ENCODE results near the gene GTPBP1. TPM values are rescaled to one million over a fixed set of nuclear protein-coding genes. Genes with fewer than 3 reads are reported as not detected.
A peak's percentile ranks its signal among the peaks of the same experiment; 100 is the strongest.

Gene GTPBP1
- polyA plus RNA-seq, 3 donors, result 6.7 to 41.4 (median 12.7) TPM

DNA sequence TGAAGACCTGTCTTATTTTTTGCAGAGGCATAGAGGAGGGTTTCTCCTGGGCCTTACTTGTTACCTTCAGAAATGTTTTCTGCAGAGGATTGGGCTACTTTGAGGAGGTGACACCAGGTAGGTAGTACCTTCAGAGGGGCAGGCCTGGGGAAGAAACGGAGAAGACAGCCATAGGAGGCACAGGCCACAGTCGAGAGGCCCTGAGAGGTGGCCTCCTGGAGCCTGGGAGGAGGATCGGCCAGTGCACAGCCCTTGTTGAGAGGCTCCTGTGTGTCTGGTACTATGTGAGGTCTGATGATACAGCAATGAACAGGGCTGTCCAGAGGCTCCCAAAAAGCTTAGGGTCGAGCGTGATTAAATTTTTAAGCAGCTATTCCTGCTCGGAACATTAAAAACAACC is 11.5 kb downstream of the GTPBP1 start:
- H4K20me1 ChIP-seq (ENCODE audit: insufficient read depth, low read length), result peaks cover 80% of the 10 kb centered on the region
- Mint-ChIP-seq H3K36me3 (peaks cover 61 to 89% of the 10 kb centered on the region in 2 donors), H3K27ac (peak overlapping the region in 2 of 7 donors; percentile 14 to 27), H3K9me3 (peaks cover 0 to 2% (median 0%) of the 10 kb centered on the region in 7 donors), H3K4me3 (no peak overlapping the region), H3K4me1 (peaks cover 28% of the 10 kb centered on the region), H3K27me3 (ENCODE audit: low read depth in 3 of 3) (no peaks in the 10 kb centered on the region)
- no peak for DNase-seq
- intact Hi-C loops (cut with micrococcal nuclease), result no loop called here
- H3K4me3 ChIP-seq (replicated peaks in 1 of 3; ENCODE audit: low read depth in 2 of 3, low read length in 3 of 3), result no peak overlapping the region
- no peaks in the 10 kb centered on the region for H3K9me3 ChIP-seq (replicated peaks in 1 of 2; ENCODE audit: control insufficient read depth in 1 of 2, insufficient read depth in 1 of 2, low read length in 2 of 2)
- no peaks in the 10 kb centered on the region for H3K27me3 ChIP-seq (ENCODE audit: control insufficient read depth in 2 of 2, insufficient read depth in 2 of 2, low read length in 2 of 2)
- no peak overlapping the region for H3K9ac ChIP-seq (ENCODE audit: insufficient read depth, low read length, poor library complexity, severe bottlenecking)
- peaks cover 45% of the 10 kb centered on the region for H3K79me2 ChIP-seq (ENCODE audit: insufficient read depth, low read length)
- TF ChIP-seq, protein P1, sequence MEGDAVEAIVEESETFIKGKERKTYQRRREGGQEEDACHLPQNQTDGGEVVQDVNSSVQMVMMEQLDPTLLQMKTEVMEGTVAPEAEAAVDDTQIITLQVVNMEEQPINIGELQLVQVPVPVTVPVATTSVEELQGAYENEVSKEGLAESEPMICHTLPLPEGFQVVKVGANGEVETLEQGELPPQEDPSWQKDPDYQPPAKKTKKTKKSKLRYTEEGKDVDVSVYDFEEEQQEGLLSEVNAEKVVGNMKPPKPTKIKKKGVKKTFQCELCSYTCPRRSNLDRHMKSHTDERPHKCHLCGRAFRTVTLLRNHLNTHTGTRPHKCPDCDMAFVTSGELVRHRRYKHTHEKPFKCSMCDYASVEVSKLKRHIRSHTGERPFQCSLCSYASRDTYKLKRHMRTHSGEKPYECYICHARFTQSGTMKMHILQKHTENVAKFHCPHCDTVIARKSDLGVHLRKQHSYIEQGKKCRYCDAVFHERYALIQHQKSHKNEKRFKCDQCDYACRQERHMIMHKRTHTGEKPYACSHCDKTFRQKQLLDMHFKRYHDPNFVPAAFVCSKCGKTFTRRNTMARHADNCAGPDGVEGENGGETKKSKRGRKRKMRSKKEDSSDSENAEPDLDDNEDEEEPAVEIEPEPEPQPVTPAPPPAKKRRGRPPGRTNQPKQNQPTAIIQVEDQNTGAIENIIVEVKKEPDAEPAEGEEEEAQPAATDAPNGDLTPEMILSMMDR (IDR thresholded peaks at IDR 0.05), result no peak
- H3K4me2 ChIP-seq (replicated peaks; ENCODE audit: extremely low read depth, low read length, poor library complexity, severe bottlenecking), result no peak overlapping the region
- WGBS (ENCODE audit: insufficient coverage), result 100% methylated on average over 2 of the region's 6 CpGs
- H3K27ac ChIP-seq (ENCODE audit: low read depth in 1 of 2, low read length in 2 of 2), result no peak overlapping the region
- H2AFZ ChIP-seq (ENCODE audit: insufficient read depth, low read depth, low read length, poor library complexity, severe bottlenecking), result no peak overlapping the region
- peaks cover 0 to 10% of the 10 kb centered on the region in 2 donors for H3K4me1 ChIP-seq (ENCODE audit: control insufficient read depth in 1 of 2, insufficient read depth in 2 of 2, low read length in 2 of 2)
- H3K36me3 ChIP-seq (replicated peaks in 1 of 2; ENCODE audit: control insufficient read depth in 1 of 2, insufficient read depth in 2 of 2, low read length in 2 of 2), result peaks cover 51 to 79% of the 10 kb centered on the region in 2 donors

DNA sequence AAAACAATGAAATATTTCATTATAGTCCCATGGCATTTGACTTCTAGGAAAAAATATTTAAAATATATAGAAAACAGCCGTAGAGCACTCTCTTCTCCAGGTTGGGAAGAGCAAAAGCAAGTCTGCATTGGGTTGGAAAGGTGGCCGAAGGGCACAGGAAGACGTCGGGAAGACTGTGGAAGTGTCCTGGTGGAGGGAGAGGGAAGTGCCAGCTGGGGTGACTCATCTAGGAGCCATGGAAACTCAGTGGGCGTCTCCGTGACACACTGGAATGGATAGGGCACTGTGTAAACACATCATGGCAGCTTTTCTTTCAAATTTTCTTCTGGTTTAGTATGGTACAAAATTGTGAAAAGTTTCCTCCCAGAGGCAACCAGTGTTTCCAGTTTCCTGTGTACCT is 12.7 kb downstream of the GTPBP1 start:
- peaks cover 0 to under 1% of the 10 kb centered on the region in 2 donors for H3K4me1 ChIP-seq (ENCODE audit: control insufficient read depth in 1 of 2, insufficient read depth in 2 of 2, low read length in 2 of 2)
- H3K4me1 Mint-ChIP-seq, result peaks cover 16% of the 10 kb centered on the region
- intact Hi-C loops (cut with micrococcal nuclease), result no loop called here
- H3K36me3 Mint-ChIP-seq, result peaks cover 61 to 89% of the 10 kb centered on the region in 2 donors
- no peak overlapping the region for H3K9ac ChIP-seq (ENCODE audit: insufficient read depth, low read length, poor library complexity, severe bottlenecking)
- peaks cover 70% of the 10 kb centered on the region for H4K20me1 ChIP-seq (ENCODE audit: insufficient read depth, low read length)
- no peak overlapping the region for H3K27ac ChIP-seq (ENCODE audit: low read depth in 1 of 2, low read length in 2 of 2)
- TF ChIP-seq, protein P1 (IDR thresholded peaks at IDR 0.05), result peak; percentile 16
- H3K27me3 ChIP-seq (ENCODE audit: control insufficient read depth in 2 of 2, insufficient read depth in 2 of 2, low read length in 2 of 2), result no peaks in the 10 kb centered on the region
- no peak overlapping the region for H3K4me3 ChIP-seq (replicated peaks in 1 of 3; ENCODE audit: low read depth in 2 of 3, low read length in 3 of 3)
- peaks cover 0 to 2% (median 0%) of the 10 kb centered on the region in 7 donors for H3K9me3 Mint-ChIP-seq
- H3K79me2 ChIP-seq (ENCODE audit: insufficient read depth, low read length), result peaks cover 34% of the 10 kb centered on the region
- no peaks in the 10 kb centered on the region for H3K9me3 ChIP-seq (replicated peaks in 1 of 2; ENCODE audit: control insufficient read depth in 1 of 2, insufficient read depth in 1 of 2, low read length in 2 of 2)
- peak overlapping the region in 2 of 7 donors; percentile 6 to 44 for H3K27ac Mint-ChIP-seq
- H3K36me3 ChIP-seq (replicated peaks in 1 of 2; ENCODE audit: control insufficient read depth in 1 of 2, insufficient read depth in 2 of 2, low read length in 2 of 2), result peaks cover 63 to 85% of the 10 kb centered on the region in 2 donors
- H3K4me2 ChIP-seq (replicated peaks; ENCODE audit: extremely low read depth, low read length, poor library complexity, severe bottlenecking), result no peak overlapping the region
- no peak overlapping the region for H2AFZ ChIP-seq (ENCODE audit: insufficient read depth, low read depth, low read length, poor library complexity, severe bottlenecking)
- no peak overlapping the region for H3K4me3 Mint-ChIP-seq
- DNase-seq, result peak in 2 of 3 donors; percentile 16 to 39
- 86% methylated on average over 5 of the region's 6 CpGs for WGBS (ENCODE audit: insufficient coverage)
- H3K27me3 Mint-ChIP-seq (ENCODE audit: low read depth in 3 of 3), result no peaks in the 10 kb centered on the region
